ENCODE data around the gene TNXB.
A peak's percentile ranks its signal among the peaks of the same experiment; 100 is the strongest.

Gene TNXB

DNA sequence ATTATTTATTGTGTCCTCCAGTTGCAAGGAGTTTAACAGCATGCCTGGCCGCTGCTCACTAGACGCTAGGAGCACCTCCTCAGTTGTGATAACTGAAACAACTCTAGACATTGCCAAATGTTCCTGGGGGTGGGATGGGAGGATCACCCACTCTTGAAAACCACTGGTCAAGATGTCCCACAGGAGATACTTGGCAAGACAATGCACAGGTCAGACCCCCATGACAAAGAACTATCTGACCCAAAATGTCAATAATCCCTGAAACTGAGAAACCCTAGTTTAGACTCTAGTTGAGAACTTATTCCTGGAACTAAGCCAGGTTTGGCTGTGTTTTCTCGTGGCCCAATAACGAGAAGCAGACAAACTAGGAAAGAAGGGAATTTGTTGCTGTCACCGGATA is 30.5 kb upstream of the TNXB start:
- DNase-seq (ENCODE audit: low read depth): no peak

DNA sequence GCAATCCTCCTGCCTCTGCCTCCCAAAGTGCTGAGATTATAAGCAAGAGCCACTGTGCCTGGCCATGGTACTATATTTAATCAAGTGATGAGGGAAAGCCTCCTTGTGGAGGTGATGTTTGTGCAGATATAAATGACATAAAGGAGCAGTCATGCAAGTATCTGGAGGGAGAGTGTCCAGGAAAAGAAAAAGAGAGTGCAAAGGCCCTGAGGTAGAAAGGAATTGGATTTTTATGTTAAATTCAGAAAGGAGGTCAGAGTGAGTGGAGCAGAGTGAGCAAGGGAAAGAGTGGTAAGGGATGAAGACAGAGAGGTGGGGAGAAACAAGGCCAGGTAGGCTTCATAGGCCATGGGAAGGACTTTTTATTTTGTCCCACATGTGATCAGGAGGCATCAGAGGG is 28.3 kb upstream of the TNXB start:
- DNase-seq (ENCODE audit: low read depth): no peak

DNA sequence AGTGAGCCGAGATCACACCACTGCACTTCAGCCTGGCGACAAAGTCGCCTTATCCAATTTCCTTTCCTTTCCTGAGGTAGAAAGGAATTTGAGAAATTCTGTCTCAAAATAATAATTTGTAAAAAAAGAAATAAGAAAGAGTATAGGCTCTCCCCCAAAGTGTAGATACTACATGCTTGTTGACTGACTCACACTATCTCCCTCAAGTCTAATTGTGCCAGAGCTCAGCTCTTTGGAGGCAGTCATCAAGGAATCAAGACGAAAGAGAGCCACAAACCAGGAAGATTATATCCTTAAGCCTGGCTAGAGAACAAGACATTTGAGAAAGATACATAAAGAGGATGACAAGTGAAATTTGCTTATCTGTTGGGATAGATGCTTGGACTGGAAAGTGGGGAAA is 24.6 kb upstream of the TNXB start:
- DNase-seq (ENCODE audit: low read depth): peak; percentile 54

DNA sequence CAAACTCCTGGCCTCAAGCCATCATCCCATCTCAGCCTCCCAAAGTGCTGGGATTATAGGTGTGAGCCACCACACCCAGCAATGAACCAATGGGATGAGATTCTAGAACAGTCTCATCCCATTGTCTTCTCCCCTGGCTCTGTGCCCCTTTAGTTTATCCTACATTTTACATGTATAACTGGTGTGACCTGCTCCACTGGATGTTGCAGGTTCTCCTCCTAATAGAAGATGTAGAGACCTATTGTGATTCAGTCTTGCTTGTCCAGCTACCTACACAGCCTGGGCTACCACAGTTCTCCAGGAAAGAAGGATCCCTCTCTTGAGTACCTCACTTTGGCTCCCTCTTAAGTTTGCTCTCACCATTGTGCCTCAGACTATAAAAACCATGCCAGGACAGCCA is 23.0 kb upstream of the TNXB start:
- no peak for DNase-seq (ENCODE audit: low read depth)

DNA sequence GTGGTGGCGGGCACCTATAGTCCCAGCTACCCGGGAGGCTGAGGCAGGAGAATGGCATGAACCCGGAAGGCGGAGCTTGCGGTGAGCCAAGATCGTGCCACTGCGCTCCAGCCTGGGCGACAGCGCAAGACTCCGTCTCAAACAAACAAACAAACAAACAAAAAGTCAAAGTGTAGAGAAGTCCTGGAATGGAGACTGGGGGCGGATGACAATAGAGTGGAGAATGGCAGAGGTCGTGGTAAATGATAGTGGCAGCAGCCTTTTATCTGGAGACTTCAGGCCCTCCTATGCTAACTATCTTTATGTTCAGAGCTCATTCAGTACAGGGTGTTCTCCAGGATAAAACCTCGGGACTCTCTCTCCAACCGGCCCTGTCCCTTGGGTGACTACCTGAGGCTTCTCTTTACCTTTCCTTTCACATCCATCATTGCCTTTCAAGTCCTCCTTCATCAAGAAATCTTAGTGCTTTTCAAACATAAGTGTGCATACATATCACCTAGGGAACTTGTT is 22.4 kb upstream of the TNXB start:
- no peak for DNase-seq (ENCODE audit: low read depth)

DNA sequence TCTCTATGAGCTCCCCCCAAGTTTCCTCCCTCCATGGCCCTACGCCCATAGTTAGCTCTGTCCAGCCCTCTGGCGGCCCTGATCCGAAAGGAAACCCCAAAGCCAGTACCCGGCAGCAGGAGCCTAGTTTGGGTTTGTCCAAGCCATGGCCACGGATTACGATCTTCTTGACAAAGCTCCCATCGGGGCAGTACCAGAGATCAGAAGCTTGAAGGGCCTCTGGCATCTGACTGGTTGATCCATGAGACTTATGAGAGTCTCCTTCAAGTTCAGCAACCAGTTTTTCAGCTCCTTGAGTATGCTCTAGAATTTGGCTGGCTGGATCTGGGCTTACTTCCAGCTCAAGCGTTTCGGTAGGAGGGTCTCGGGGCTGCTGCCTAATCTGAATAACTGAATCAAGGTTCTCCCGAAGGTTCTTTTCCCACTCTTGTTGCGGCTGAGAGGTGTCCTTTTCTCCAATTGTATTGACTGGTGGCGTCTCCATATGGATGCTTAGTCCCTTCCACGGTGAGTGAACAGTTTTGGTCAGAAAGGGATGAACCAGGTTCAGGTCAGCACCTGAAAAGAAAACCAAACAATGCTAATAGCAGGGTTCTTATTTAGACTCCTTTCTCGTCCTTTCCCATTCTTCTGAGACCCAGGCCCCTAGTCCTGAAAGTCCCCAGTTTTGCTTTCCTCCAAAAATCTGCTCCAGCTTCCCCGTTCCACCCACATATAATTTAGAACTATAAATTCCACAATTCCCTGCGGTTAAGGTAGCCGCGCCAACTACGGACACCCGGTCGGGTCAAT is 20.4 kb upstream of the TNXB start:
- DNase-seq (ENCODE audit: low read depth): no peak

DNA sequence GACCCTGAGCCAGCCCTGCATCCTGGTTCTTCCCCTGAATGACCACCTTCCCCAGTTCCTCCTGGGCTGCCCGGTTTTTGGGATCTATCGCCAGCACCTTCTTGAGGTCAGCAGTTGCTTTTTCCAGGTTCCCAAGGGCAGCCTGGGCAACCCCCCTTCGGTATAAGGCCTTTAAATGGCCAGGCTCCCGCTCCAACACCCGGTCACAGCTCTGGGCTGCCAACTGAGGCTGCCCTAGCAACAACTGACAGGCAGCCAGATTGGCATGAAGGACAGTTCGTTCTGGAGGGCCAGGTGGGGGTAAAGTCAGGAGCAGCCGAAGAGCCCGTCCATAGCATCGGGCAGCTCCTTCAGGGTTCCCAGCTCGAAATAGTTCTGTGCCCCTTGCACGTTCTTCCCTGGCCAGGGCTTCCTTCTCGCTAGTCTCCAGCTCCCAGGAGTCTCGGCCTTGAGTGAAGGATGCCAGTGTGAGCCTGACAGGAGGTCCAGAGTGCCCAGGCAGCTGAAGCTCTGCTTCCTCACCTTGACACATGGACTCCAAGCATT is 19.7 kb upstream of the TNXB start:
- DNase-seq (ENCODE audit: low read depth): no peak

DNA sequence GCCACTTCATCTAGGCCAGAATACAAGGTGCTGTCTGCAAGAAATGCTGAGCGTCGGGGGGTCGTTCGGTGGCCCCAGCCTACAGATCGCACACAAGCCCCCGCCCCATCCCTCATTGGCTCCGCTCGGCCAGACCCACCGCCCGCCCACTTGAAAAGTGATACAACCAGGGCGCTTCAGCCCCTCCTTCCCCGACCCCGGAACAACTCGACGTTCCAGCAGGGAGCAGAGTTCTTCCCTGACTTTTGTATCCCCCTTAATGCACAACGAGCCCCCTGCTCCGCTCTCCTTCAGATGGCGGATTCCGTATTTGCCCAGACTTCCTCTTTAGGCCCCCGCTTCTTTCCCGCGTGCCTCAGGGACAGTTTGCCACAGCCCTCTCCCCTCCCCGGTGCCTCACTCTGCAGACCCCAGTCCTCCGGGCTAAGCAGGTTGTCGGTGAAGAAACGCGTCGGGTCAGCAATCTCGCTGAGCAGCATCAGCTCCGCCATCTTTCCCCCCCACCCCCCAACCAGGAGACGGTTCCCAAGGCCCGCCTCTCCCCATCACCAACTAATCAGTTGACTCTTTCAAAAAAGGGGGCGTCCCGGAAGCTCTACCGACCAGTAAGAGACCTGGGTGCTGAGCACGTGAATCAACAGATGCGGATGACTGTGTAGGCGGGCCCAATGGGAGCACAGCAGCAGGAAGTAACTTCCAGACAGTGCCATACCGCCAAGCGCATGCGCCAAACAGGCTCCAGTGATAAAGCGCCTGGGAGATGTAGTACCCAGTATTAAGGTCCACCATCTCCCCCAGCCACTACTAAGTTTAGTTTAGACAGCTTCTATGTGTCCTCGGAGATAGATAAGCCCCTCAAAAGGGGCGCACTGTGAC is 18.8 kb upstream of the TNXB start, which contains the start of gene ATF6B:
Gene ATF6B, minus strand, starts transcription at position 530 of the 876 bp plus-strand sequence. Its CDS starts 39 bp downstream, at position 491.
- peak; percentile 100 for DNase-seq (ENCODE audit: low read depth)

DNA sequence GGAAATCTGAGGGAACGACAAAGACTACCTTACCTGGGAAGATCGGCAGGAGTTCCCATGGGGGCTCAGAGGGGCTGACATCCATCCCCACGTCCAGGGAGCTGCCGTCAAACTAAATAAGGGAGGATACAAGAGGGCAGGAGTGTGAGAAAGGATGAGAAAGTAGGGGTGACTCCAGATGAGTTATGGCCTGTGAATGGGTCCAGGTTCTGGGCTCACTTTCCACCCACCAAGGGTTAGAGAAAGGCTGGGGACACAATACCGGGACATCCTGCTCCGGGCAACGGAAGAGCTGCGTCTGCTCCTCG is 18.2 kb upstream of the TNXB start:
- no peak for DNase-seq (ENCODE audit: low read depth)

DNA sequence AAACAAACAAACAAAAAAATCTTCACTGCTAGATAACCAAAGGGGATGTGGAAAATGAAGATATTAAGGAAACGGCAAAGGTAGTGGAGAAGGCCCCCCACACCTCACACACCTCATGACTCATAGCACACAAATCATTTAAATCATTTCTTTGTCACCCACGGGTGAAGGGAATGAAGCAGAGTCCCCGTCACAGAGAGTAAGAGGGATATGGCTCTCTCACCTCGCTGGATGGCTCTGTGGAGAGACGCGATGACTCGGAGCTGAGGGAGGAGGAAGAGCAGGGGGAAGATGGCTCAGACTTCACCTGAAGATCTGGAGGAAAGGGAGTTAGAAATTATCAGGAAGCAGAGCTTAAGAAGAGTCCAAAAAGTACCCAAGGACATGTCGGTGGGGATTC is 17.7 kb upstream of the TNXB start:
- peak; percentile 45 for DNase-seq (ENCODE audit: low read depth)

DNA sequence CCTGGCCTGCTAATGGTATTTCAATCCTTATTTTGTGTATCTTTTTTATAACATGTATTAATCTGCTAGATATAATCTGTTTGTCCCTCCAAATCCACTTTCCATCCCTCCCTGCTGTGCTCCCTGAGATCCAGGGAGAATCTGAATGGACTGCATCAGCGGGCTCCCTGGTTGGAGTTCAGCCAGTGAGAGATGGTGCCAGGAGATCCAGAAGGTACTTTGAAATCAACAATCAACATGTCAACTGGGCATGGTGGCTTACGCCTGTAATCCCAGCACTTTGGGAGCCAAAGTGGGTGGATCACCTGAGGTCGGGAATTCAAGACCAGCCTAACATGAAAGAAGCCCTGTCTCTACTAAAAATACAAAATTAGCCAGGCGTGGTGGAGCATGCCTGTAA is 14.5 kb upstream of the TNXB start:
- no peak for DNase-seq (ENCODE audit: low read depth)

DNA sequence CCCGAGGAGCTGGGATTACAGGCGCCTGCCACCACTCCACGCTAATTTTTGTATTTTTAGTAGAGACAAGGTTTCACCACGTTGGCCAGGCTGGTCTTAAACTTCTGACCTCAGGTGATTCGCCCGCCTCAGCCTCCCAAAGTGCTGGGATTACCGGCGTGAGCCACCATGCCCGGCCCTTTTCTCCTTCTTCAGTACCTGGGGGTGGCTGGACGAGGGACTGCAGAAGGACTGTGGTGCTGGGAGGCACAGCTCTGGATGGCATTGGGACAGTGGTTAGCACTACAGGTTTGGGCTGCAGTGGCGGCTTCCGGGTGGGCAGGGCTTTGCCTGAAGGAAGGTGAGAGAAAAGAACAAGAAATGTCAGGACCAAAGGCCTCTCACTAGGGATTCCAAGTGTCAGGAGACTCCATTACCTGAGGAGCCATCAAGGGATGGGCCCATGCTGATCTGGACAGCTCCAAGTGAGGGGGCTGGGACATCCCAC is 11.5 kb upstream of the TNXB start:
- DNase-seq (ENCODE audit: low read depth): no peak

DNA sequence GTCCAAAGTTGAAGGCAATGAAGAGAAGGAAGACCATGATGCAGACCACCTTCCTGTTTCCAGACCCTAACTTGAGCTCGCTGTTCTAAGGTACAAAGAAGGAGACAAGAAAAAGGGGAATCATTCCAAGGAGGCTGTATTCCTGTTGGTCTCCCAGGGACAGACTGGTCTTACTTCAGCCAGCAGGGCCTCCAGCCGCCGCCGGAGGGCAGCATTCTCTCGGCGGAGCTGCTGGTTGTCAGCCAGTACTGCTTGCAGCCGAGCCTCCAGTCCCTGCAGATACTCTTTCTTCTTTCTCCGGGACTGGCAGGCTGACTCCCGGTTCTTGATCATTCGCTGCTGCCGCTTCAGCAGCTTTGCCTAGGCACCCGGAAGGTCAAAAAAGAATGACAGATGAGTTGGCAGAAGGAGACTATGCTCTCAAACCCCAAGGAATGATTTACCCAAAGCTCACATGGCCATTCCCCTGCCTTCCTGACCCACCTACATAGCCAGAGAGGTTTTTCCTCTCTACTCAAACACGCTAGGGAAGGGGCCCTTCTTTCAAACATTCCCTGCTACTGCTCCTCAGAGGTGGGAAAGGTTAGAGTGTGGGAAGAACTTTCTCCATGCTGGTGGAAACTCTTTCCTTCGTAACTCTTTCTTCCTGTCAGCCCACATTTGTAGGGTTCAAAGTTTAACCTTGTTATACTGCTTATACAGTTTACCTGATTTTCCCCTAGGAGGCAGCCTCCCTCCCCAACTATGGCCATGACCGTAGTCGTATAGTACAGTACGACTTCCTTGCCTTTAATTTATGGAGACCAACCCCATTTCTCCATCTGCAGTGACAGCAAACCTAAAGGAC is 9.9 kb upstream of the TNXB start:
- peak; percentile 88 for DNase-seq (ENCODE audit: low read depth)

DNA sequence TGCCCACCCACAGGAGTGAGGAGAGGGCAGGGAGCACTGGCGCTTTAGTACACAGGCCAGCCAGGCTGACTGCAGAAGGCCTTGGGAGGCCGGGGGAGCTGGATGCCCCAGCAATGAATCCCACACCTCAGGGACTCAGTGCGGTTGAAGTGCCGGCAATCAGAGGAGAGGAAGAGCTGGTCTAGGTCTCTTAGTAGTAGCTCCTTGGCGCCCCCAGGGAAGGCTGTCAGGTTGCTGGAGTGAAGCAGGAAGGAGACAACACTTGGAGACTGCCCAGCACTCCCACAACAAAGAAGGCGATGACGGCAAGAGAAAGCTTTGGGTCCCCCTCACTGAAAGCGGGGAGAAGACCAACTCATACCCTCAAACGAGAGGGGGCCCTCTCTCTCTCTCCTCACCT is 8.3 kb upstream of the TNXB start:
- peak; percentile 55 for DNase-seq (ENCODE audit: low read depth)

DNA sequence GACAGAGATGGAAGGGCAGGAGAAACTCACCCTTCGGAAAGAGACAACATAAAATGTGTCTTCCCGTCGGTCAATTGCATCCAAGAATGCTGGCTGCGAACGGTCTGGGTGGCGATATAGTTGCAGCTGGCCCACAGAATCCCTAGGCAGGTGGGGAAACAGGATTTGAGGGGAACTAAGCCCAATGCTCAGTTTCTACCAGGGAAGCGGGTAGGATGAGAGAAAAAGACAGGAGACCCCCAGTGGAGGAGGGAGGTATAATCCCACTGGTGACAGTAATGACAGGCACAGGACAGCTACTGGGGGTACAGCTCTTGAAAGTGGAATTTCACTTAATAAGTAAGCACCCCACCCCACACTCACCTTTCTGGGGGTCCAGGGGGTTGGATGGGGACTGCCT is 7.5 kb upstream of the TNXB start:
- DNase-seq (ENCODE audit: low read depth): peak; percentile 63

DNA sequence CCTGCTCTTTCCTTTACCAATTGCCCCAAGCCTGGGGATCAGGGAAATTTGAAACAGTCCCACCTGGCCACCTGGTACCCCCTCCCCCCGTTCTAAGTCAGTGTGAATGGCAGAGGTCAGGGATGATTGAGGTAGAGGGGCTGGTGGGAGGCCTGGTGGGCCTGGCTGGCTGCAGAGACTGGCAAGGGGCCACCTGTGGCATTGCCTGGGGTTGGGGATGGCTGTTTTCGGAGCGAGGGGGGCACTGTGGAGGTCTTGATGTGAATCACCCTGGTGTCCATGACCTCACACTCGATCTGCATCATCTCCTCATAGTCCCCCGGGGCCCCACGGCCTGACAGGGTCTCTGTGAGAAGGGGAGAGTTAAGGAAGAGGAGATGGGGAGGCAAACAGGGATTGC is 6.5 kb upstream of the TNXB start:
- peak; percentile 43 for DNase-seq (ENCODE audit: low read depth)

DNA sequence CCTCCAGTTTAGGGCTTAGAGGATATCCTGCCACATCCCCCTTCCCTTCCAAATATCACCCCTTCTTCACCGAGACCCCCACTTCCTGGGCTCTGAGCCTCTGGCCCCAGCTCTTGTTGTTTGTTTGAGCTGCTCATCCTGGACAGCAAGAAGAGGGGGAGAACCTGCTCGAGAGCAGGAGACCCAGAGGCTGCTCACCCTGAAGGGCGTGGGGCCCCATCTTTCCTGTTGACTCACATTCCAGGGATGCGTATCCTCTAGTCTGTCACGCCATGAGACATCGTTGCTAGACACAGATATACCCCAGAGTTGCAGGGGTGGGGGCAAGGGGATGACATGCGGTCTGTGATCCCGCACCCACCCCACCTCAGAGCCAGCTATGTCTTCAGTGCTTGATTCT is 5.7 kb upstream of the TNXB start:
- peak; percentile 98 for DNase-seq (ENCODE audit: low read depth)

DNA sequence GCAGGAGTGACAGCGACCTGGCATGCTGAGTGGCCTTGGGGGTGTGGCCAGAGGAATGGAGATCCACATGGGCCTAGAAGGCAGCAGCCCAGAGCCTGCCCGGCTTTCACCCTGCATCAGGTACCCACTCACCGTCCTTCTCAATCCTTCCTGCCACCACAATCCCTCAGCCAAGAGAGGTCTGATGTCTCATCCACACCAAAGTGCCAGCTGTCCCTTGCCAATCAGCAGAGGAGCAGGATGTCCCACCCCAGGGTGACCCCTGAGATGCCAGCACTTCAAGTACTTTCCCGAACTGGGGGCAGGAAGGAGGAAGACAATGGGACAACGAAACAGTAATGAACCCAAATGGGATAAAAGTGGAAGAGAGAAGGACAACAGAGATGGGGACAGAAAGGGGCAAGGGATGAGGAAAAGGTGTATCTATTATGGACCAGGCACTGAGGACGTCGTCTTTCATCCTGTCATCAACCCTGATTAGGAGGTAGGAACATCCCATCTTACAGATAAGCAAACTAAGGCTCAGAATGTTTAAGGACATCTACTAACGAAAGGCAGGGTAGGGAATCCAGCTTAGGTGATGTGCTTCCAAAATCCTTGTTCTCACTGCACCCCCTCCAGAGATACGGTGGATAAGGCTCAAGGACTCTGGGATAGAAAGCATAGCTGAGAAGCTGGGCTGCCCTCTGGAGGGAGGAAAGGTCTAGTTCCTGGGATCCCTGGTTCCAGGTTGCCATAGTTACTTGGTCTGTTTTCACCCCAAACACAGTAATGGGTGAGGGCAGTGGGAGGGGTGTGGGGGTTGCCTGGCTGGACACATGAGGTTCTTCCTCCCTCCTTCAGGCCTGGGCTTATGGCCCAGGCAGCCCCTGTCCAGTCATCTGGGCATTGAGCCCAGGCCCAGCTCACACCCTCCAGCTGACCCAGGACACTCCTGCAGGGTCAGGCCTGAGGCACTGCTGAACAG is 4.5 kb upstream of the TNXB start:
- peak; percentile 97 for DNase-seq (ENCODE audit: low read depth)

DNA sequence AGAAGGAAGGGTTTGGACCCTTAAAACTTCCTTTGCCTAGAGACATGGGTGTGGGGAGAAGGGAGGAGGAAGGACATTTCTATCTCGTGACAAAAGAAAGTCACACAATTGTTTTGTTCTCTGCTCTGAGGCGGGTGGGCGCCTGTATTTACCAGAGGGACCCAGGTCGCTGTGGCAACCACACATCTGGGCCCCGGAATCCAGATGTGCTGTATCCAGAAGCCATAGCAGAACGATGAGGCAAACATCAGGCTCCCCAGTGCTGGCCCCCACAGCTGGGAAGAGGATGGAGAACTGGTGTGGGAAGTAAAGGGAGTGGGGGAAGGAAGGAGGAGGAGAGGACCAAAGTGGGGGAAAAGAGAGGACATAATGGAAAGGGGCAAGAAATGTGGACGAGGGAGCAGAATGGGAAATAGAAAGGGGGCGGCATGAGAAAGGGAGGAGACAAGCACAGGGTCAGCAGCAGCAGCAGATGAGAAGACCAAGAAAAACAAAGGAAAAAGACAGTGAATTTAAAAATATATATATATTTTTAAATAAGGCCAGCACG is 3.4 kb upstream of the TNXB start:
- no peak for DNase-seq (ENCODE audit: low read depth)

DNA sequence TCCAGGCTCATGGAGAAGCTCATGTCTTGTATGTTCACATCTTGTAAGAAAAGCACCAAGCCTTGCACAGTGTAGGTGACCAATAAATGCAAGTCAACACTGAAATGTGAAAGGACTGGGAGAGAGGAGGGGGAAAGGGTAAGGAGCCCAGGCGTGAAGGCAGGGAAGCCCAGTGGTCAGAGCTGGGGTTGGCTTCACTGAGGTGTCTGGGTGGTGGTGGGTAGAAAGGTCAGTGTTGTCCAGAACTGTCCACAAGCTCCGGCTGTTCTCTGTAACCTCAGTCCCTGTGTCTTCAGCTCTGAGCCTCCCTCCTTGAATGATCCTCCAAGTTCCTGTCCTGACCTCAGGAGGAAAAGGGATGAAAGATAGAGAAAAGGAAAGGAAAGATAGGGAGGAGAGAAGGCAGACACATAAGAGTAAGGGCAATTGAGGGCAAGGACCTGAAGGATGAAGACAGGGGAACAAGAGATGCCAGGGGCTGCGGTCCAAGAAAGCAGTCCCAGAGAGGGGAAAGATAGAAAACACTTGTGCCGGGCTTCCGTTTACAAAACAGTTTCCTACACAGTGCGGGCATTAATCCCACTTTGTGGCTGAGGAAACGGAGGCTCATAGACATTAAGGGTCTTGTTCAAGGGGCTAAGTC is 2.4 kb upstream of the TNXB start:
- no peak for DNase-seq (ENCODE audit: low read depth)
